ENCODE measurements around the gene THBS4. TPM values are rescaled to one million over a fixed set of nuclear protein-coding genes. Genes with fewer than 3 reads are reported as not detected.

The THBS4 gene
- total and polyA plus RNA-seq, 9 of the 15 experiments (the other 6 are each of a cell fraction or from before 2014, with no cell fraction given): 0.07 to 0.08 TPM; not detected in 7

DNA sequence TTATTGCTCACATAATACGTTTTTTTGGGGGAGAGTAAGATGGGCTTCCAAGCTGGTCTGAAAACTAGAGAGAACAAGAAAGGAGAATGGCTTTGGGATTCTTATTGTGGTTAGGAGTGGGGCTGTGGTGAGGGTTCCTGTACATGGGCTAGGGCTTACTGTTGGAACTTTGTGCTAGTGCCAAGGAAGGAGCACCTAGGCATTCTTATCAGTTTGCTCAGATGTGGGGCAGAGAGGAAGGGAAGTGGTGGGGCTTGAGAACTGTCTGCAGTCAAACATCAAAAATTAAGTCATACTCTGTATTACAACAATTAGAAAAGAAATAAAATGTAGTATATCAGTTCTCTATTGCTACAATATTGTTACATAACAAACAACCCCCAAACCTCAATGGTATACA is 4.0 kb upstream of the THBS4 start:
- Histone ChIP-seq H3K9me3 (replicated peaks; ENCODE audit: control insufficient read depth, insufficient read depth, low read depth, low read length) (no peaks in the 10 kb centered on the region), H3K9me1 (ENCODE audit: control insufficient read depth, insufficient read depth, low read length) (no peaks in the 10 kb centered on the region), H2AFZ (ENCODE audit: low read depth, low read length) (no peak overlapping the region), H3K4me2 (ENCODE audit: insufficient read depth, low read length) (no peak overlapping the region), H3K4me1 (replicated peaks in 1 of 2; ENCODE audit: control insufficient read depth in 2 of 2, insufficient read depth in 2 of 2, low read length in 2 of 2) (peaks cover 0 to 4% of the 10 kb centered on the region in 2 experiments; a peak in 1 of 5 replicates), H3K27me3 (ENCODE audit: control insufficient read depth in 2 of 2, insufficient read depth in 2 of 2, low read length in 2 of 2) (peaks cover 21 to 24% of the 10 kb centered on the region in 2 experiments), H3K27ac (ENCODE audit: extremely low read depth, low read depth, low read length) (no peak overlapping the region), H3K36me3 (ENCODE audit: control insufficient read depth, insufficient read depth, low read length) (no peaks in the 10 kb centered on the region), H3K79me2 (ENCODE audit: control insufficient read depth, insufficient read depth, low read length) (no peaks in the 10 kb centered on the region), H4K20me1 (replicated peaks; ENCODE audit: control insufficient read depth, insufficient read depth, low read length) (no peaks in the 10 kb centered on the region), H3K4me3 (no peak overlapping the region), H3K9ac (ENCODE audit: insufficient read depth in 1 of 2, low read depth in 2 of 2, low read length in 2 of 2) (no peak overlapping the region)
- in situ Hi-C loops (cut with MboI) (no loop called here), intact Hi-C loops (cut with micrococcal nuclease) (no loop called here)
- no TSS peak for BruUV-seq (replicated peaks)
- ATAC-seq: no peak
- POLR2A ChIA-PET: no interaction called here
- 0% methylated on average over 1 of the region's 1 CpG for WGBS (ENCODE audit: insufficient coverage, low coverage, missing lambda C conversion rate)
- CTCF ChIA-PET (ENCODE audit: low intra/inter-chr PET ratio): no interaction called here
- no peak for FAIRE-seq
- no peak for DNase-seq (ENCODE audit: extremely low read depth in 1 of 4, low spot score in 3 of 4)
- TF ChIP-seq POLR2B (IDR thresholded peaks at IDR 0.05; ENCODE audit: low read depth, partially characterized antibody) (no peak), ZNF174 (CRISPR knock-in tag; IDR thresholded peaks at IDR 0.05) (no peak), GTF2A2 (tag; IDR thresholded peaks at IDR 0.05) (no peak), TOE1 (IDR thresholded peaks at IDR 0.05; ENCODE audit: borderline replicate concordance) (no peak), TOE1 (CRISPR knock-in tag; IDR thresholded peaks at IDR 0.05; ENCODE audit: borderline replicate concordance, low read depth) (no peak), LARP7 (IDR thresholded peaks at IDR 0.05) (no peak), SRSF9 (IDR thresholded peaks at IDR 0.05; ENCODE audit: borderline replicate concordance, low read depth, low read length) (no peak), NCOA4 (IDR thresholded peaks at IDR 0.05; ENCODE audit: partially characterized antibody) (no peak), BRD9 (IDR thresholded peaks at IDR 0.05; ENCODE audit: low read depth, partially characterized antibody) (no peak), TAF9B (IDR thresholded peaks at IDR 0.05; ENCODE audit: partially characterized antibody) (no peak), RFX5 (IDR thresholded peaks at IDR 0.05; ENCODE audit: low read depth, low read length) (no peak), NELFE (IDR thresholded peaks at IDR 0.05; ENCODE audit: insufficient read depth, insufficient read length) (no peak), EP300 (IDR thresholded peaks at IDR 0.05; ENCODE audit: low read length) (no peak), XRCC4 (IDR thresholded peaks at IDR 0.05; ENCODE audit: extremely low read depth, insufficient read depth, insufficient read length) (no peak)
- TF ChIP-seq, protein P1, sequence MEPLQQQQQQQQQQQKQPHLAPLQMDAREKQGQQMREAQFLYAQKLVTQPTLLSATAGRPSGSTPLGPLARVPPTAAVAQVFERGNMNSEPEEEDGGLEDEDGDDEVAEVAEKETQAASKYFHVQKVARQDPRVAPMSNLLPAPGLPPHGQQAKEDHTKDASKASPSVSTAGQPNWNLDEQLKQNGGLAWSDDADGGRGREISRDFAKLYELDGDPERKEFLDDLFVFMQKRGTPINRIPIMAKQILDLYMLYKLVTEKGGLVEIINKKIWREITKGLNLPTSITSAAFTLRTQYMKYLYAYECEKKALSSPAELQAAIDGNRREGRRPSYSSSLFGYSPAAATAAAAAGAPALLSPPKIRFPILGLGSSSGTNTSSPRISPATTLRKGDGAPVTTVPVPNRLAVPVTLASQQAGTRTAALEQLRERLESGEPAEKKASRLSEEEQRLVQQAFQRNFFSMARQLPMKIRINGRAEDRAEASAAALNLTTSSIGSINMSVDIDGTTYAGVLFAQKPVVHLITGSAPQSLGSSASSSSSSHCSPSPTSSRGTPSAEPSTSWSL (CRISPR knock-in tag; IDR thresholded peaks at IDR 0.05; ENCODE audit: borderline replicate concordance): no peak
- TF ChIP-seq, protein P2, sequence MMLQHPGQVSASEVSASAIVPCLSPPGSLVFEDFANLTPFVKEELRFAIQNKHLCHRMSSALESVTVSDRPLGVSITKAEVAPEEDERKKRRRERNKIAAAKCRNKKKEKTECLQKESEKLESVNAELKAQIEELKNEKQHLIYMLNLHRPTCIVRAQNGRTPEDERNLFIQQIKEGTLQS (IDR thresholded peaks at IDR 0.05): no peak
- TF ChIP-seq, protein P2 (CRISPR knock-in tag; conservative IDR thresholded peaks at IDR 0.05): no peak
- TF ChIP-seq, protein P3, sequence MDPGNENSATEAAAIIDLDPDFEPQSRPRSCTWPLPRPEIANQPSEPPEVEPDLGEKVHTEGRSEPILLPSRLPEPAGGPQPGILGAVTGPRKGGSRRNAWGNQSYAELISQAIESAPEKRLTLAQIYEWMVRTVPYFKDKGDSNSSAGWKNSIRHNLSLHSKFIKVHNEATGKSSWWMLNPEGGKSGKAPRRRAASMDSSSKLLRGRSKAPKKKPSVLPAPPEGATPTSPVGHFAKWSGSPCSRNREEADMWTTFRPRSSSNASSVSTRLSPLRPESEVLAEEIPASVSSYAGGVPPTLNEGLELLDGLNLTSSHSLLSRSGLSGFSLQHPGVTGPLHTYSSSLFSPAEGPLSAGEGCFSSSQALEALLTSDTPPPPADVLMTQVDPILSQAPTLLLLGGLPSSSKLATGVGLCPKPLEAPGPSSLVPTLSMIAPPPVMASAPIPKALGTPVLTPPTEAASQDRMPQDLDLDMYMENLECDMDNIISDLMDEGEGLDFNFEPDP (CRISPR knock-in tag; IDR thresholded peaks at IDR 0.05): no peak
- TF ChIP-seq, protein P4, sequence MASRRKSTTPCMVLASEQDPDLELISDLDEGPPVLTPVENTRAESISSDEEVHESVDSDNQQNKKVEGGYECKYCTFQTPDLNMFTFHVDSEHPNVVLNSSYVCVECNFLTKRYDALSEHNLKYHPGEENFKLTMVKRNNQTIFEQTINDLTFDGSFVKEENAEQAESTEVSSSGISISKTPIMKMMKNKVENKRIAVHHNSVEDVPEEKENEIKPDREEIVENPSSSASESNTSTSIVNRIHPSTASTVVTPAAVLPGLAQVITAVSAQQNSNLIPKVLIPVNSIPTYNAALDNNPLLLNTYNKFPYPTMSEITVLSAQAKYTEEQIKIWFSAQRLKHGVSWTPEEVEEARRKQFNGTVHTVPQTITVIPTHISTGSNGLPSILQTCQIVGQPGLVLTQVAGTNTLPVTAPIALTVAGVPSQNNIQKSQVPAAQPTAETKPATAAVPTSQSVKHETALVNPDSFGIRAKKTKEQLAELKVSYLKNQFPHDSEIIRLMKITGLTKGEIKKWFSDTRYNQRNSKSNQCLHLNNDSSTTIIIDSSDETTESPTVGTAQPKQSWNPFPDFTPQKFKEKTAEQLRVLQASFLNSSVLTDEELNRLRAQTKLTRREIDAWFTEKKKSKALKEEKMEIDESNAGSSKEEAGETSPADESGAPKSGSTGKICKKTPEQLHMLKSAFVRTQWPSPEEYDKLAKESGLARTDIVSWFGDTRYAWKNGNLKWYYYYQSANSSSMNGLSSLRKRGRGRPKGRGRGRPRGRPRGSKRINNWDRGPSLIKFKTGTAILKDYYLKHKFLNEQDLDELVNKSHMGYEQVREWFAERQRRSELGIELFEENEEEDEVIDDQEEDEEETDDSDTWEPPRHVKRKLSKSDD (conservative IDR thresholded peaks at IDR 0.05; ENCODE audit: low read length): no peak
